ENCODE measurements around the gene SLC7A11. TPM values are rescaled to one million over a fixed set of nuclear protein-coding genes. Genes with fewer than 3 reads are reported as not detected.

The SLC7A11 gene
- total RNA-seq (46.0 and 74.8 TPM in 2 replicates), polyA plus RNA-seq (9.6 and 16.0 TPM in 2 replicates), polyA minus RNA-seq (ENCODE audit: low replicate concordance) (20.1 and 22.5 TPM in 2 replicates)
- 5.9 and 9.5 TPM in 2 replicates for polyA plus RNA-seq (2012)

DNA sequence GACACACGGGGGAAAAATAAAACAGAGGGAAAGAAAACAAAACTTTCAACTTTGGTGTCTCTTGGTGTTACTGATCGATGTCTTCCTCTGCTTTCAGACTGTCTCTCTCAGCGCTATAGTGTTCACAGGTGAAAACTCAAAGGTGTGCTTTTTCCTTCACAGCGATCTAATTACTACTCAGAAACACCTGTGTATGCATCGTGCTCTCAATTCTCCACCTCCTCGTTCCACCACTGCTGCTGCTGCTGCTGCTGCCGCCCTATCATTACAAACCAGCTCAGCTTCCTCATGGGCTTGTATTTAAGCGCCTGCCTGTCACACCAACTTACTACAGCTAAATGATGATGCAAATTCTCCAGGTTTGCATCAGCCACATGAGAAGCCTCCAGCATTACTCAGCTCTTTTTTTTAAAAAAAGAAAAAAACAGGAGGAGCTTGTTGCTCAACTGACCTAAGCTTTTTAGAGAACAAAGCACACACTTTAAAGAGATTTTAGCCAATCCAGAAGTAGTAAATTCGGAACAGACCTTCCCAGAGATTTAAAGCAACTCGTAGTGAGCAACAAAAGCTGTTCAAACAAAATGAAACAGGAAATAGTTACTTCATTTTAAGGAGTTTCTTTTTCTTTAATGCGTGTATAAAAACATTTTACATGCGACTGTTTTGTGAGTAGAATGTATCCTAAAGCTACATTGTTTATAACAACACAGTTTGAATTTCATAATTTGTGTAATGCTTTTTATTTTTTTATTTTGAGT, at the start of gene SLC7A11:
TSS of gene SLC7A11 (minus strand) at position 274 of the 758 bp plus-strand sequence. CDS start 280 bp downstream, outside the sequence.
- peaks cover 17% of the 10 kb centered on the region for H3K79me2 ChIP-seq (ENCODE audit: control insufficient read depth, insufficient read depth, low read length)
- no peaks in the 10 kb centered on the region for H3K4me1 ChIP-seq (ENCODE audit: control insufficient read depth, extremely low read depth, insufficient read depth, low read length)
- H2AFZ ChIP-seq (ENCODE audit: low read length): peak within 1 kb of the TSS; percentile 68
- no peaks in the 10 kb centered on the region for H4K20me1 ChIP-seq (ENCODE audit: control insufficient read depth, extremely low read depth, insufficient read depth, low read length)
- no peaks in the 10 kb centered on the region for H3K27me3 ChIP-seq (ENCODE audit: control insufficient read depth, insufficient read depth, low read length)
- H3K9ac ChIP-seq (ENCODE audit: insufficient read depth, low read length): peak within 1 kb of the TSS; percentile 69
- DNase-seq (ENCODE audit: low read depth in 2 of 2): peak; percentile 99
- no peak for TF ChIP-seq CTCF (conservative IDR thresholded peaks at IDR 0.05 in 1 of 2, IDR thresholded peaks at IDR 0.05 in 1 of 2; ENCODE audit: low read depth in 1 of 2, low read length in 2 of 2)
- no peak for TF ChIP-seq EZH2 (IDR thresholded peaks at IDR 0.05; ENCODE audit: low read length, missing control alignments)
- peak within 1 kb of the TSS; percentile 97 for H3K4me2 ChIP-seq (ENCODE audit: extremely low read depth, insufficient read depth, low read length)
- H3K36me3 ChIP-seq (ENCODE audit: control insufficient read depth, insufficient read depth, low read length): no peaks in the 10 kb centered on the region
- no peaks in the 10 kb centered on the region for H3K9me3 ChIP-seq (ENCODE audit: control insufficient read depth, insufficient read depth, low read depth, low read length)
- peak within 1 kb of the TSS; percentile 93 for H3K27ac ChIP-seq (ENCODE audit: insufficient read depth, low read length)
- peak within 1 kb of the TSS; percentile 58 to 86 (median 60) for H3K4me3 ChIP-seq (replicated peaks in 1 of 4; ENCODE audit: control extremely low read depth in 1 of 4, insufficient read depth in 1 of 4, low read depth in 3 of 4, low read length in 4 of 4)

DNA sequence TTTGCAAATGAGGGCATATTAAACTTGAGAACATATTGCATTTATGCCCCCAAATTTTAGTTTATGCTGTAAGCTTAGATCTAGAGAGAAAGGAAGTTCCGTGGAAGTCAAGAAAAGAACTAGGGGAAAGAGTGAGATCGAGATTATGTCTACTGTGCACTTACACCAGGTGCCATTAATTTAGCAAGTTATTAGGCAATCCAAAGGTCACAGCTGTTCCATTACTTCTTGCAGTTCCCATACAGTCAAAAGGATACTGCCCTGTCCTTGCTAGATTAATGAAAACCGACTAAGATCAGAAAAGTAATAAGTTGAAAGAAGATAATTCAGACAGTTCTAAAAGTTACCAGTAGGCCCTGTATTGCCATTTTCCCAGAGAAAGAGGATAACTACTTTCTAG, 49.3 kb upstream of the SLC7A11 start:
- TF ChIP-seq EZH2 (IDR thresholded peaks at IDR 0.05; ENCODE audit: low read length, missing control alignments): no peak
- no peak for TF ChIP-seq CTCF (conservative IDR thresholded peaks at IDR 0.05 in 1 of 2, IDR thresholded peaks at IDR 0.05 in 1 of 2; ENCODE audit: low read depth in 1 of 2, low read length in 2 of 2)
- H2AFZ ChIP-seq (ENCODE audit: low read length): no peak overlapping the region
- no peaks in the 10 kb centered on the region for H3K27me3 ChIP-seq (ENCODE audit: control insufficient read depth, insufficient read depth, low read length)
- H3K4me3 ChIP-seq (replicated peaks in 1 of 4; ENCODE audit: control extremely low read depth in 1 of 4, insufficient read depth in 1 of 4, low read depth in 3 of 4, low read length in 4 of 4): no peak overlapping the region
- H3K9me3 ChIP-seq (ENCODE audit: control insufficient read depth, insufficient read depth, low read depth, low read length): no peaks in the 10 kb centered on the region
- H3K4me2 ChIP-seq (ENCODE audit: extremely low read depth, insufficient read depth, low read length): no peak overlapping the region
- H3K9ac ChIP-seq (ENCODE audit: insufficient read depth, low read length): no peak overlapping the region
- H3K4me1 ChIP-seq (ENCODE audit: control insufficient read depth, extremely low read depth, insufficient read depth, low read length): no peaks in the 10 kb centered on the region
- H3K36me3 ChIP-seq (ENCODE audit: control insufficient read depth, insufficient read depth, low read length): no peaks in the 10 kb centered on the region
- H3K27ac ChIP-seq (ENCODE audit: insufficient read depth, low read length): no peak overlapping the region
- DNase-seq (ENCODE audit: low read depth in 2 of 2): peak in 1 of 2 donors; percentile 8
- H3K79me2 ChIP-seq (ENCODE audit: control insufficient read depth, insufficient read depth, low read length): no peaks in the 10 kb centered on the region
- H4K20me1 ChIP-seq (ENCODE audit: control insufficient read depth, extremely low read depth, insufficient read depth, low read length): no peaks in the 10 kb centered on the region

DNA sequence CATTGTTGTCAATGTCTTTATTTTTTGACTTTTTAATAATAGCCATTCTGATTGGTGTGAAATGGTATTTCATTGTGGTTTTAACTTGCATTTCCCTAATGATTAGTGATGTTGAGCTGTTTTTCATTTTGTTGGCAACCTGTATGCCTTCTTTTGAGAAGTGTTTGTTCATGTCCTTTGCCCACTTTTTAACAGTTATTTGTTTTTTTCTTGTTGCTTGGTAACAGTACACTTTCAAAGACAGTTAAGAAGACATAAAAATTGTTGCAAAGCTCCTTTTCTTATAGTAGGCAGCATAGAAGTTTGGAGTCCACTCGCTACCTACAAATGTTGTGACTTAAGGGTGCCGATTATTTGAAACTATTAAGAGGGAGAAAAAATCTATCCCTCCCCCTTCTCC, 48.7 kb upstream of the SLC7A11 start:
- H3K27ac ChIP-seq (ENCODE audit: insufficient read depth, low read length): no peak overlapping the region
- H3K9me3 ChIP-seq (ENCODE audit: control insufficient read depth, insufficient read depth, low read depth, low read length): no peaks in the 10 kb centered on the region
- TF ChIP-seq CTCF (conservative IDR thresholded peaks at IDR 0.05 in 1 of 2, IDR thresholded peaks at IDR 0.05 in 1 of 2; ENCODE audit: low read depth in 1 of 2, low read length in 2 of 2) (no peak), EZH2 (IDR thresholded peaks at IDR 0.05; ENCODE audit: low read length, missing control alignments) (no peak)
- no peaks in the 10 kb centered on the region for H3K4me1 ChIP-seq (ENCODE audit: control insufficient read depth, extremely low read depth, insufficient read depth, low read length)
- H2AFZ ChIP-seq (ENCODE audit: low read length): no peak overlapping the region
- no peaks in the 10 kb centered on the region for H4K20me1 ChIP-seq (ENCODE audit: control insufficient read depth, extremely low read depth, insufficient read depth, low read length)
- H3K79me2 ChIP-seq (ENCODE audit: control insufficient read depth, insufficient read depth, low read length): no peaks in the 10 kb centered on the region
- DNase-seq (ENCODE audit: low read depth in 2 of 2): no peak
- no peaks in the 10 kb centered on the region for H3K27me3 ChIP-seq (ENCODE audit: control insufficient read depth, insufficient read depth, low read length)
- no peak overlapping the region for H3K4me2 ChIP-seq (ENCODE audit: extremely low read depth, insufficient read depth, low read length)
- no peaks in the 10 kb centered on the region for H3K36me3 ChIP-seq (ENCODE audit: control insufficient read depth, insufficient read depth, low read length)
- H3K4me3 ChIP-seq (replicated peaks in 1 of 4; ENCODE audit: control extremely low read depth in 1 of 4, insufficient read depth in 1 of 4, low read depth in 3 of 4, low read length in 4 of 4): no peak overlapping the region
- H3K9ac ChIP-seq (ENCODE audit: insufficient read depth, low read length): no peak overlapping the region
